Measurements from ENCODE around the gene GAS2L3. TPM values are rescaled to one million over a fixed set of nuclear protein-coding genes. Genes with fewer than 3 reads are reported as not detected.
"Not testable (repeated sequence)": the region's sequence is repeated elsewhere in the genome, so short reads cannot be mapped to it uniquely, and the experiment has no call there.

The GAS2L3 gene
- total and polyA plus RNA-seq, 8 donors = 0.56 to 5.5 (median 0.81) TPM

GRCh38 chr12:100624571-100624970 lies 51.1 kb downstream of the GAS2L3 start:
- Histone ChIP-seq H3K4me1 (no peaks in the 10 kb centered on the region), H3K27ac (no peak overlapping the region), H3K9me3 (no peaks in the 10 kb centered on the region), H3K27me3 (no peaks in the 10 kb centered on the region), H3K36me3 (no peaks in the 10 kb centered on the region), H3K4me3 (no peak overlapping the region)
- TF ChIP-seq CTCF (IDR thresholded peaks at IDR 0.05) = no peak
- 88 to 92% methylated on average over 4 of the region's 4 CpGs for WGBS, 2 donors
- FAIRE-seq (no peak), DNase-seq (no peak), ATAC-seq (no peak)
- intact Hi-C loops (cut with DNase I) = no loop called here

DNA sequence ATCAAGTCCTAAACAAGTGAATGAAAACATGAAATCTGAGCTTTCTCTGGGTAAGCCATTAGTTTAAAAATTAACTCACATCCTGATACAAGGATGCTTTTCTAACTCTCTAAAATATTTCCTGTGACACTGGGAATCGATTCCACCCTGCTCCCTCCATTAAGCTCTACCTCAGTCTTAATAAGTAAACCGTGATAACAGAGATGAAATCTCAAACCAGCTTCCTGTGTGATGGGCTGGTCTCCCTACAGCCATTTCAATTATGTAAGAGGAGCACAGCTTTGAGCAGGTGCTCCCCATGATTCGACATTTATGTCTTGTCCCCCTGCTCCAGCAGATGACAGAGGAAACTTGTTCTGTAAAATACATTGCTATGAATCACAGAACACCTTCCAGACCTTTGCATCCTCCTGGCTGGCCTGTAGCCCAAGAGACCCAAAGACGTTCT lies 59.0 kb downstream of the GAS2L3 start:
- no peaks in the 10 kb centered on the region for H3K36me3 ChIP-seq
- peak overlapping the region in 1 of 4 donors; percentile 26 for H3K27ac ChIP-seq
- DNase-seq (no peak), FAIRE-seq (no peak), ATAC-seq (peak; percentile 38 to 67 (median 40))
- peaks cover 0 to 4% (median 0%) of the 10 kb centered on the region in 3 donors for H3K4me1 ChIP-seq
- no peak overlapping the region for H3K4me3 ChIP-seq
- 8 to 13% methylated on average over 4 of the region's 4 CpGs for WGBS, 2 donors
- intact Hi-C loops (cut with DNase I) = no loop called here
- no peaks in the 10 kb centered on the region for H3K27me3 ChIP-seq
- H3K9me3 ChIP-seq = no peaks in the 10 kb centered on the region
- TF ChIP-seq CTCF (IDR thresholded peaks at IDR 0.05) = no peak

GRCh38 chr12:100633082-100633785 lies 59.8 kb downstream of the GAS2L3 start:
- H3K9me3 ChIP-seq; H3K36me3 ChIP-seq; H3K4me1 ChIP-seq; intact Hi-C loops (cut with DNase I); FAIRE-seq; DNase-seq; ATAC-seq; H3K27me3 ChIP-seq; H3K4me3 ChIP-seq: not testable (repeated sequence)
- 32 to 33% methylated on average over 11 of the region's 11 CpGs for WGBS, 2 donors
- H3K27ac ChIP-seq = peak overlapping the region in 1 of 4 donors; percentile 26

DNA sequence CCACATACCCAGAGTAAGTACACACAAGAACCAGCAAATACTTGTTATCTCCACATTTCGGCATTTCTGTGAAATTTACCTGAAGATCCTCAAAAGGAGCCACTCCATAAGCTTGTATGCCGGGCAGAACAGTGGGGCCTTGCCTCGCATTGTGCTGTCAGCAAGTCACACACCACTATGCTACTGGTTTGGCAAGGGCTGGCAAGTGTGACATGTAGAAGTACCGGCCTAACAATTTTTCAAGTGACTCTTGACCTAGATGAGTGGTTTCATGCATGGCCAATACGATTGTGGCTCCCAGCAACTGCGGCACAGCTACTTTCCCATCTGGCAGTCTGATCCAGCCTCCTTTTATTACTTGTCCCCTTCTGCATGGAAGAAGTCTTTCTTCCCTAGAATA lies 69.8 kb downstream of the GAS2L3 start:
- DNase-seq (no peak), FAIRE-seq (no peak), ATAC-seq (no peak)
- Histone ChIP-seq H3K27me3 (no peaks in the 10 kb centered on the region), H3K9me3 (no peaks in the 10 kb centered on the region), H3K27ac (no peak overlapping the region), H3K4me1 (no peaks in the 10 kb centered on the region), H3K36me3 (no peaks in the 10 kb centered on the region), H3K4me3 (no peak overlapping the region)
- intact Hi-C loops (cut with DNase I) = no loop called here
- WGBS, 2 donors = 78 to 89% methylated on average over 6 of the region's 6 CpGs
- no peak for TF ChIP-seq CTCF (IDR thresholded peaks at IDR 0.05)

- H3K27me3 ChIP-seq = no peaks in the 10 kb centered on the region
- no peaks in the 10 kb centered on the region for H3K4me1 ChIP-seq
- 78 to 79% methylated on average over 8 of the region's 8 CpGs for WGBS, 2 donors
- intact Hi-C loops (cut with DNase I) = no loop called here
- H3K4me3 ChIP-seq = no peak overlapping the region
- no peak for FAIRE-seq
- H3K36me3 ChIP-seq = no peaks in the 10 kb centered on the region
- no peak for TF ChIP-seq CTCF (IDR thresholded peaks at IDR 0.05)
- no peak overlapping the region for H3K27ac ChIP-seq
- no peaks in the 10 kb centered on the region for H3K9me3 ChIP-seq
- ATAC-seq = no peak
- DNase-seq = no peak
These were observed 73.4 kb downstream of the GAS2L3 start for GRCh38 chr12:100646896-100647295.
